Fibroblast of lung (primary cell): ENCODE results near the gene PRKAG3.

Experiments used
- EZH2 ChIP-seq: IDR thresholded peaks from 2 replicates; pipeline ENCODE4 v1.5.1; 2012; ENCODE audit warnings: low read length, control low read depth, mild to moderate bottlenecking; ENCODE audit errors: missing control alignments
- TF ChIP-seq, protein P1 (sequence below), 2 donors: IDR thresholded peaks in 1 of 2; conservative IDR thresholded peaks in 1 of 2; 1 replicate in 1 of 2; 2 replicates in 1 of 2; pipeline ENCODE4 v1.5.1; 2011 to 2012; ENCODE audit warnings: low read length in 2 of 2, control low read depth in 1 of 2, inconsistent platforms in 1 of 2, low read depth in 1 of 2, mild to moderate bottlenecking in 1 of 2

DNA sequence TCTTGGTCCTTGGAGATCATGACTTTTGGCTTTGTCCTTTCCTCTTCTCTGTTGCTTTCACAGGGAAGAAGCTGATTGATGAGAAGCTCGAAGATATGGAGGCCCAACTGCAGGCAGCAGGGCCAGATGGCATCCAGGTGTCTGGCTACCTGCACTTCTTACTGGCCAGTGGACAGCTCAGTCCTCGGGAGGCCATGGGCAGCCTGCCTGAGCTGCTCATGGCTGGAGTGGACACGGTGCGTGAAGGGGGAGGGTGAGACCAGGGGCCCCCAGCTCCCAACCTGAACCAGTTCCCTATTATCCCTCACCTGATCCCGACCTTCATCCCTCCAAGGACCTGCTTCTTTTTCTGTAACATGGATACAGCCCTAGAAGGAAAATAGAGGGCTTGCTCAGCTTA lies 18.7 kb downstream of the PRKAG3 start:
- TF ChIP-seq EZH2, result no peak
- TF ChIP-seq, protein P1, sequence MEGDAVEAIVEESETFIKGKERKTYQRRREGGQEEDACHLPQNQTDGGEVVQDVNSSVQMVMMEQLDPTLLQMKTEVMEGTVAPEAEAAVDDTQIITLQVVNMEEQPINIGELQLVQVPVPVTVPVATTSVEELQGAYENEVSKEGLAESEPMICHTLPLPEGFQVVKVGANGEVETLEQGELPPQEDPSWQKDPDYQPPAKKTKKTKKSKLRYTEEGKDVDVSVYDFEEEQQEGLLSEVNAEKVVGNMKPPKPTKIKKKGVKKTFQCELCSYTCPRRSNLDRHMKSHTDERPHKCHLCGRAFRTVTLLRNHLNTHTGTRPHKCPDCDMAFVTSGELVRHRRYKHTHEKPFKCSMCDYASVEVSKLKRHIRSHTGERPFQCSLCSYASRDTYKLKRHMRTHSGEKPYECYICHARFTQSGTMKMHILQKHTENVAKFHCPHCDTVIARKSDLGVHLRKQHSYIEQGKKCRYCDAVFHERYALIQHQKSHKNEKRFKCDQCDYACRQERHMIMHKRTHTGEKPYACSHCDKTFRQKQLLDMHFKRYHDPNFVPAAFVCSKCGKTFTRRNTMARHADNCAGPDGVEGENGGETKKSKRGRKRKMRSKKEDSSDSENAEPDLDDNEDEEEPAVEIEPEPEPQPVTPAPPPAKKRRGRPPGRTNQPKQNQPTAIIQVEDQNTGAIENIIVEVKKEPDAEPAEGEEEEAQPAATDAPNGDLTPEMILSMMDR (conservative IDR thresholded peaks at IDR 0.05 in 1 of 2, IDR thresholded peaks at IDR 0.05 in 1 of 2; ENCODE audit: low read depth in 1 of 2, low read length in 2 of 2), result no peak
